OCI-LY7 (cell line): ENCODE data around the gene RPS6KB2. TPM values are rescaled to one million over a fixed set of nuclear protein-coding genes. Genes with fewer than 3 reads are reported as not detected.

Source experiments
- BruUV-seq: library from RNA; stranded (reverse); fragments of 400-500 nt; replicated peaks from 2 replicates; lab custom pipeline; 2021; lab: Mats Ljungman, UMichigan
- CTCF ChIA-PET: fragments of 300-600 bp; sonication (Branson Sonifier 250); formaldehyde crosslinking; loops from one replicate; lab custom pipeline; 2022; ENCODE audit warnings: antibody characterized with exemption; ENCODE audit not compliant: unreplicated experiment; lab: Charles Lee
- POLR2A ChIA-PET: fragments of 300-600 bp; sonication (Branson Sonifier 250); formaldehyde crosslinking; loops from one replicate; lab custom pipeline; 2022; ENCODE audit warnings: antibody characterized with exemption; lab: Charles Lee
- DNase-seq: peaks from one replicate; pipeline ENCODE4 v3.0.0-alpha.2; 2015; ENCODE audit warnings: low spot score
- H2AFZ ChIP-seq: fragments of 200-600 bp; sonication (generic), shearing (Covaris generic); 2 replicates; pipeline ENCODE4 v1.6.1; 2014; ENCODE audit warnings: mild to moderate bottlenecking, antibody characterized with exemption, low read length, moderate library complexity
- H3K27ac ChIP-seq: fragments of 200-600 bp; sonication (generic); 2 replicates; pipeline ENCODE4 v1.5.1; 2014; ENCODE audit warnings: mixed run types, low read depth, mild to moderate bottlenecking, moderate library complexity, low read length, inconsistent platforms; ENCODE audit not compliant: poor library complexity, severe bottlenecking
- H3K36me3 ChIP-seq: fragments of 200-600 bp; sonication (generic); 2 replicates; pipeline ENCODE4 v1.6.1; 2014; ENCODE audit warnings: mild to moderate bottlenecking, antibody characterized with exemption, low read length, moderate library complexity, mixed read lengths; ENCODE audit not compliant: insufficient read depth
- H3K4me1 ChIP-seq: fragments of 200-600 bp; sonication (generic); 2 replicates; pipeline ENCODE4 v1.5.1; 2014; ENCODE audit warnings: mild to moderate bottlenecking, low read length; ENCODE audit not compliant: insufficient read depth, poor library complexity, severe bottlenecking
- H3K4me2 ChIP-seq: fragments of 200-600 bp; sonication (generic); 2 replicates; pipeline ENCODE4 v1.6.1; 2014; ENCODE audit warnings: mild to moderate bottlenecking, low read length
- H3K4me3 ChIP-seq: fragments of 200-600 bp; sonication (generic); 2 replicates; pipeline ENCODE4 v1.5.1; 2014; ENCODE audit warnings: mild to moderate bottlenecking, low read depth, low read length; ENCODE audit not compliant: poor library complexity, severe bottlenecking
- H3K79me2 ChIP-seq: fragments of 200-600 bp; sonication (generic); 2 replicates; pipeline ENCODE4 v1.6.1; 2016; ENCODE audit warnings: low read depth, mild to moderate bottlenecking, low read length, moderate library complexity, mixed read lengths; ENCODE audit not compliant: insufficient read depth
- H3K9me2 ChIP-seq: fragments of 200-600 bp; sonication (generic); 2 replicates; pipeline ENCODE4 v1.6.1; 2016; ENCODE audit warnings: mild to moderate bottlenecking, low read length, mixed read lengths; ENCODE audit not compliant: insufficient read depth
- H3K9me3 ChIP-seq: fragments of 200-600 bp; sonication (generic); 2 replicates; pipeline ENCODE4 v1.6.1; 2014; ENCODE audit warnings: mild to moderate bottlenecking, mixed run types, low read length, mixed read lengths
- H4K20me1 ChIP-seq: fragments of 200-600 bp; sonication (generic); 2 replicates; pipeline ENCODE4 v1.6.1; 2014; ENCODE audit warnings: mild to moderate bottlenecking, antibody characterized with exemption, low read length, moderate library complexity, mixed read lengths; ENCODE audit not compliant: insufficient read depth
- CTCF ChIP-seq: fragments of 200-600 bp; sonication (generic); conservative IDR thresholded peaks from 2 replicates; pipeline ENCODE4 v1.5.1; 2014; ENCODE audit warnings: mild to moderate bottlenecking, antibody characterized with exemption, low read length, moderate library complexity, mixed read lengths
- EZH2phosphoT487 ChIP-seq: fragments of 200-600 bp; sonication (generic); IDR thresholded peaks from 2 replicates; pipeline ENCODE4 v1.6.1; 2018; ENCODE audit warnings: low read depth, borderline replicate concordance, mild to moderate bottlenecking, mixed run types, antibody characterized with exemption, low read length, moderate library complexity, mixed read lengths
- intact Hi-C: fragments of 100-400 bp; cut with micrococcal nuclease; formaldehyde crosslinking; loops from one replicate; pipeline ENCODE4 v1.10.0; 2022; ENCODE audit not compliant: unreplicated experiment
- total RNA-seq, 2 experiments: library from RNA; depleted of rRNA in 1 of 2; stranded (reverse); fragments of >200 nt in 1 of 2; shearing (Covaris generic) in 1 of 2; gene quantifications; 2 replicates each; pipeline ENCODE4 v1.2.3, GENCODE V29; 2014 to 2022

RPS6KB2 gene
- total RNA-seq, 2 experiments from 2014 or later, result 48.3 to 69.4 TPM

GRCh38 chr11:67390947-67391303, 37.4 kb upstream of the RPS6KB2 start:
- peaks cover 23% of the 10 kb centered on the region for H3K36me3 ChIP-seq
- H2AFZ ChIP-seq, result no peak overlapping the region
- CTCF ChIA-PET, result interaction anchor here (0.6 kb wide), 1 partner anchor 243 kb away, joined by 3 read pairs; no protein-coding TSS in a partner anchor
- POLR2A ChIA-PET, result interaction anchor here (0.6 to 2.4 kb wide), 4 partner anchors 11 to 226 kb away, joined by 3 to 16 read pairs (median 6); partner anchors contain the start of genes PPP1CA and TBC1D10C
- peak overlapping the region; percentile 78 for H3K4me3 ChIP-seq
- H3K9me3 ChIP-seq, result no peaks in the 10 kb centered on the region
- TF ChIP-seq CTCF, result no peak
- no peak for TF ChIP-seq EZH2phosphoT487
- H4K20me1 ChIP-seq, result no peaks in the 10 kb centered on the region
- H3K9me2 ChIP-seq, result no peaks in the 10 kb centered on the region
- peaks cover 19% of the 10 kb centered on the region; the same call in 1 of the 2 replicates for H3K79me2 ChIP-seq
- intact Hi-C loops, result loop anchor here (1.0 kb wide), 1 partner anchor 93 kb away; no protein-coding TSS in a partner anchor
- DNase-seq, result no peak
- H3K27ac ChIP-seq, result peak overlapping the region; percentile 54
- peaks cover 33% of the 10 kb centered on the region for H3K4me1 ChIP-seq
- BruUV-seq, result no TSS peak
- peak overlapping the region; percentile 74 for H3K4me2 ChIP-seq

- no peak for TF ChIP-seq EZH2phosphoT487
- TF ChIP-seq CTCF, result no peak
- intact Hi-C loops, result loop anchor here (1.0 kb wide), 1 partner anchor 93 kb away; no protein-coding TSS in a partner anchor
- Histone ChIP-seq H3K9me2 (no peaks in the 10 kb centered on the region), H3K4me1 (peaks cover 37% of the 10 kb centered on the region), H3K79me2 (peaks cover 19% of the 10 kb centered on the region; the same call in 1 of the 2 replicates), H3K36me3 (peaks cover 29% of the 10 kb centered on the region), H2AFZ (0 out of 2 replicates have a peak within 1 kb of the TSS, but pooled peaks have one; percentile 22), H3K9me3 (no peaks in the 10 kb centered on the region), H4K20me1 (no peaks in the 10 kb centered on the region), H3K4me2 (peak within 1 kb of the TSS; percentile 74), H3K4me3 (peak within 1 kb of the TSS; percentile 78), H3K27ac (peak within 1 kb of the TSS; percentile 54)
- POLR2A ChIA-PET, result interaction anchor here (0.6 to 2.4 kb wide), 9 partner anchors 10 to 199 kb away, joined by 3 to 16 read pairs (median 3); partner anchors contain the start of genes PPP1CA, PTPRCAP and TBC1D10C
- CTCF ChIA-PET, result interaction anchor here (0.8 kb wide), 1 partner anchor 10 kb away, joined by 6 read pairs; the partner anchor contains the start of gene PPP1CA
- BruUV-seq, result TSS peak; percentile 75
- DNase-seq, result peak; percentile 98
Observed at GRCh38 chr11:67391304-67392182, 36.8 kb upstream of the RPS6KB2 start, which contains the start of gene RAD9A. TSS of gene RAD9A (plus strand) at chr11:67391986. CDS start at chr11:67392045, 59 bp downstream.
